ENCODE data around the gene HOPX.
"Not testable (repeated sequence)": the region's sequence is repeated elsewhere in the genome, so short reads cannot be mapped to it uniquely, and the experiment has no call there.

The HOPX gene

GRCh38 chr4:56654238-56654632, 26.9 kb downstream of the HOPX start:
- DNase-seq (ENCODE audit: low spot score): no peak

DNA sequence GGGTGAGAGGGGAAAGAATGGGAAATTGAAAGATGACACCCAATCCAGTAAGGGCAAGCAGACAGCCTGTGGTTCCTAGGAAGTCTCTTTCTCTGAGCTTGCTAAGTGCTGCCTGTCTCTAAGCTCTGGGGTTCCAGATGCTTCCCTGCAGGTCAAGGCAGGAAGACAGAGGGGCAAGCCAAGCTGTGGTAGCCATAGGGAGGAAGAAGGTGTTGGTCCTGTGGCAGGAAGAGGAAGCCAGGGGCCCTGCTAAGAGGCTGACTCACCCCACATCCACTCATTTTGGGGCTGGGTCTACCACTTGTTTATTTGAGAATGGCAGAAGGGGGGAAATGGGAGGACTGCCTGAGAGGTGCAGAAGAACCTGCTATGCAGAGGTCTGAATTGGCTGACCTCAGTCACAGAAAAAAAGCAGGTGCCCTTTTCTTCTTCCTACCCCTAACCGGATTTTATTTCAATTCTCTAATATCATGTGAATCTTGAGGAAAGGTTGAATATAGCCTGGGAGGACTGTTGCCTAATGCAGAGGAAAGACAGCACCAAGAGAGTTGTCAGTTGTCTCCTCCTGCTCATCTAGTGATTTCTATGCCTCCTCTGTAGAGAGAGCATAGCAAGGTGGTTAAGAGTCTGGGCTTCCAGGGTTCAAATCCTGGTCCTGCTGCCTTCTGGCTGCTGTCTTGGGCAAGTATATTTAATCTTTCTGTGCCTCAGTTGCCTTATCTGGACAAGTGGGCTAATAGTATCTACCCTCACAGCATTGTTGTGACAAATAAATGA, 27.4 kb downstream of the HOPX start:
- DNase-seq (ENCODE audit: low spot score): no peak

DNA sequence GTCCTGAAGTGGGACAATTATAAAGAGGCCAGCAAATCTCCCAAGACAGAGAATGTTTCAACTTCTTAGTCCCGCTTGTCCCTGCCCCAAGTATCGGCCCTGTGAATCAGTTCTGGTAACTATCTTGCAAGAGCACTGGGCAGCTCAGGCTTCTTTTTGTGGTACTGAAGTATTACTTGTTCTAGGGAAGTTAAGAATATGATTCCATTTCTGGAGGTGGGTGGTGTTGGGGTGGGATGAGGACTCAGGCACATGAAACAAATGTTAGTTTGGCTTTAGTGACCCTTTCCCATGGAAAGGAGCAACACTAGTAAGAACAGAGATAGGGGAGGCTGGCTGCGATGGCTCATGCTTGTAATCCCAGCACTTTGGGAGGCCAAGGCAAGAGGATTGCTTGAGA, 28.9 kb downstream of the HOPX start:
- DNase-seq (ENCODE audit: low spot score): no peak

- no peak for DNase-seq (ENCODE audit: low spot score)
Observed at GRCh38 chr4:56651056-56651350, 30.1 kb downstream of the HOPX start.

- no peak for DNase-seq (ENCODE audit: low spot score)
Observed at GRCh38 chr4:56650262-56651055, 30.6 kb downstream of the HOPX start.

DNA sequence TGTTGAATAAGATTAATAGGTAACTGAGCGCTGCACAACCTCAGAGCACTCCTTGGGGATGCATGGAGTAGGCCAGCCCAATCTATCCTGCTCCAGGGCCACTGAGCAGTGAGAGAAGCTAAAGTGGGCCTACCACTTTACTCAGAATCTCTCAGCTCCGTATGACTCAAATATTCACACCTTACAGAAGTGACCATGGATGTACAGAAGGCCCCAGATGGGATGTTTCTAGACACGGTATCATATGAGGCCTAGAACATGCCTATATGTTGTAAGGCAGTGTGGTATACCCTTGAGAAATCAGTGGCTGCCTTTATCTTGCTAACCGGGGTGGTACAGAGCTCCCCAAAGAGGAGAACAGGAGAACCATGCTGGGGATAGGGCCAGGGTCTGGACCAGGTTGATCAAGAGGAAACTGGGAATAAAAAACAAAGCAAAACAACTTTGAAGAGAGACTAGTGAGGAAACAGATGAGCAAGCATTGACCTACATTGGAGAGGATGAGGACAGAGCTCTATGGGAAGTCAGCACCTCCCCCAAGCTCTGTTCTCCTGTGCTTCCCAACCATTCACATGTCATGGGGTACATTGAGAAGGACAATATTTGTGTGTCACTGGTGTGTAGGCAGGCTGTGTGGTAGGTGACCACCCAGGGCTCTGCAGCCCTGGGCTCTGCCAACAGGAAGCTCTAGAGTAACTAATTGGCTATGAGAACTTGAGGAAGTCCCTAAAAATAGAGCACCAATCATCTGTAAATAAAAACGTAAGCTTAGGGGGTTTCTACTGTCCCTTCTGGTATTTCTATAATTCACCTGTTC, 31.4 kb downstream of the HOPX start:
- DNase-seq (ENCODE audit: low spot score): peak; percentile 33

GRCh38 chr4:56648824-56649151, 32.3 kb downstream of the HOPX start:
- DNase-seq (ENCODE audit: low spot score): no peak

- no peak for DNase-seq (ENCODE audit: low spot score)
Observed at GRCh38 chr4:56648021-56648823, 32.9 kb downstream of the HOPX start.

DNA sequence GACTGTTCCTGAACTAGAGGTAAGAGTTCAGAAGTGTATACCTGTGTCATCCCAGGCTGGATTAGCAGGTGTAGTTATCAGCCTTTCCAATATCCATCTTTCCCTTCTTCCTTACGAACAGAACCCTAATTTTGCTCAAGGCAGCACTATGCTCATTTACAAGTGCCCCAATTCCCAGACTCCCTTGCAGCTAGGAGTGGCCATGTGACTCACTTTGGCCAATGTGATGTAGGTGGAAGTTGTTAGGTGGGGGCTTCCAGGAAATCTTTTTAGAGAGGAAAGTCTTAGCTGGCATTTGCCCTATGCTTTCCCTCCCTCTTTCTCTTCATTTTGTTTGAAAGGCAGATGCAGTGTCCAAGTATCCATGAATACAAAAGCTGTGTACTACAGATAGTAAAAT, 34.8 kb downstream of the HOPX start:
- no peak for DNase-seq (ENCODE audit: low spot score)

DNA sequence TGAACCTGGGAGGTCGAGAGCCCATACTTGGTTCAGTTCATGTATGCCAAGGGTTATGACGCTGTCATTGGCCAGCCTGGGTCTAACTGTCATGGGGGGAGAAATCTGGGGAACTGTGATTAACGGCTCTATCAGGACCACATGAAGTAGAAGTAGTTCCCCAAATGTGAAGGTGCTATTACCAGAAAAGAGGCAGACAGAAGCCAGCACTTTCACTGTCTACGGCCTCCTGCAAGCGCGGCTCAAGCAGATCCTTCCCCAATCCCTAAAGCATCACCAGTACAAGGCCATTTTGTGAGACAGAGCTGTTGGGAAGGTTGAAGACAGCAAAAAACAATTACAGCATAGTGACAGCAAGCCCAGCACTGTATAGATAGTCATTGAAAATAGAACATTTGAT, 37.5 kb downstream of the HOPX start:
- no peak for DNase-seq (ENCODE audit: low spot score)

GRCh38 chr4:56641494-56642051, 39.5 kb downstream of the HOPX start:
- DNase-seq (ENCODE audit: low spot score): no peak

DNA sequence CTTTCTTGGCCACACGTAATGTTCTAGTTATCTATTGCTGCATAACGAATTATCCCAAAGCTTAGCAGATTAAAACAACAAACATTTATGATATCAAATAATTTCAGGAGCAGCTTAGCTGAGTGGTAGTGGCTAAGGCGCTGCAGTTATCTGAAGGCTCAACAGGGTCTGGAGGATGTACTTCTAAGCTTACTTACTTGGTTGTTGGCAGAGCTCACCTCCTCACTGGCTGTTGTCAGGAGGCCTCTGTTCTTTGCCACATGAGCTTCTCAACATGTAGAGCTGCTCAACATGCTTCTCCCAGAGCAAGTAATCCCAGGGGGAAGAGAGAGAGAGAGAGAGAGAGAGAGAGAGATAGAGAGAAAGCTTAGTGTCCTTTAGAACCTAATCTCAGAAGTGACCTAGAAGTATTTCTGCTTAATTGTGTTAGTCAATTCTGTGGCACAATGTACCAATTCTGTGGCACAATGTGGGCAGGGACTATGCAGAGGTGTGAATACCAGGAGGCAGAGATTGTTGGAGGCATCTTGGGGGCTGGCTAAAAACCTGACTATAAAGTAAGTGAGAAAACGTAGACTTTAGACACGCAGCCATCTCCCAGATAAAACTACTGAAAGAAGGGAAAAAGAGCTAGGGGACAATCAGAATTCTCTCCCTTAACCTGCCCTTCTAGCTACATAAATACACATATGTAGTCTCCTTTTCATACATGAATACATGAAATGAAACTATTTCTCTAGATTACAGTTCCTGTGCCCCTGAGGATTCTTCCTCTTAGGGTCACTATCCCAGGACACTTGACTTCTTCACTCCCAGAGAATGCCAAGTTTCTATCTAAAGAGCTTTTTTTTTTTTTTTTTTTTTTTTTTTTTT, 40.2 kb downstream of the HOPX start:
- no peak for DNase-seq (ENCODE audit: low spot score)

- no peak for DNase-seq (ENCODE audit: low spot score)
Observed at GRCh38 chr4:56637791-56638190, 43.3 kb downstream of the HOPX start.

DNA sequence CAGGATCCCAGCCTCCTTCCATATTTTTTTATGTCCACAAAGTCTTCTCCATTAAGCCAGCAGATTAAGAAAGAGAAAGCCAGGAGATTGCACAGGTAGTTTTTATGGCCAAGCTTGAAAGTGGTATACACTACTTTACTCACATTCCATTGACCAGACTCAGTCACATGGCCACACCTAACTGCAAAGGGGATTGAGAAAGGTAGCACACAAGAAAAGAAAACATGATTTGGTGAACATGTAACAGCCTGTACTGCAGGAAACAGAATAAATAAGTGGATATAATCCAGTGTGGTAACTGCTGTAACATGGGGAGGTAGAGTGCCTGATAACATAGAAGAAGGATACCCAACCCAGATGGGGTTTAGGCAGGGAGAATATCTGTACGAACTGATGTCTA, 43.9 kb downstream of the HOPX start:
- DNase-seq (ENCODE audit: low spot score): no peak

DNA sequence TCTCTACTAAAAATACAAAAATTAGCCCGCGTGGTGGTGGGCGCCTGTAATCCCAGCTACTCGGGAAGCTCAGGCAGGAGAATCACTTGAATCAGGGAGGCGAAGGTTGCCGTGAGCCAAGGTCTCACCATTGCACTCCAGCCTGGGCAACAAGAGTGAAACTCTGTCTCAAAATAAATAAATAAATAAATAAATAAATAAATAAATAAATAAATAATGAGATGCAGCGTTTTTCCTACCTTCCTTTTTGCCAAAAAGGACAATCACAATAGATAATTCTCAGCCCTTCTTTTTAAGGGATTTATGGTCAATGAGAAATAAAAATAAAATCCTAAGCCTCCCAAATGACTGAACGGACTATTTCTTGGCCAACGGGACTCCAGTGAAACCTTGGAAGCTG, 46.1 kb downstream of the HOPX start:
- not testable (repeated sequence) for DNase-seq (ENCODE audit: low spot score)

DNA sequence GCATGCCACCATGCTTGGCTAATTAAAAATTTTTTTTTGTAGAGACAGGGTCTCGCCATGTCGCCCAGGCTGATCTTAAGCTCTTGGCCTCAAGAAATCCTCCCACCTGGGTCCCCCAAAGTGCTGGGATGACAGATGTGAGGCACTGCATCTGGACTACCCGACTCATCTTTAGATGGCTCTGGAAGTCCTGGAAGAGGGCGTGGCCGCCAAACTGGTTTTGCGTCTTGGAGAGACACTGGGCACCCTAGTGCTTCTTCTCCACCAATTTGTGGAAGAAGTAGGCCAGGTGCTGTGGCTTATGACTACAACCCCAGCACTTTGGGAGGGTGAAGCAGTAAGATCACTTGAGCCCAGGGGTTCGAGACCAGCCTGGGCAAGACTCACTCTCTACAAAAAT, 47.6 kb downstream of the HOPX start:
- no peak for DNase-seq (ENCODE audit: low spot score)

GRCh38 chr4:56630876-56631666, 50.0 kb downstream of the HOPX start:
- DNase-seq (ENCODE audit: low spot score): no peak

DNA sequence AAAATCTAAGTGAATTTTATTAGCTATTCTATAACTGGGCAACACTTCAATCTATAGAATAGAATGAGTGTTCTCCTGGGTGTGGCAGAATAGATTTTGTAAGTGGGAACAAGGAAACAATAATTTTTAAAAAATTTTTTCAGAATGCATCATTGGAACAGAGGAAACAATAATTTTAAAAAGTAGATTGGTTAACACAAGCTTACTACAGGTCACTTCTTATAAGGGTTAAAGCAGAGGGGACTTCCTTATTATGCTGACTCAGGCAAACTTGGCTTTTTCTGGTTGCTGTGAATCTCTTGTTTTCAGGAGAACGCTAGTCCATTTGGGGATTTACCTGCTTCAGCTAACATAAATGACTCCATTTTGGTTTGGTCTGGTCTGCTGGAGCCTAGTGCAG, 52.5 kb downstream of the HOPX start:
- no peak for DNase-seq (ENCODE audit: low spot score)

DNA sequence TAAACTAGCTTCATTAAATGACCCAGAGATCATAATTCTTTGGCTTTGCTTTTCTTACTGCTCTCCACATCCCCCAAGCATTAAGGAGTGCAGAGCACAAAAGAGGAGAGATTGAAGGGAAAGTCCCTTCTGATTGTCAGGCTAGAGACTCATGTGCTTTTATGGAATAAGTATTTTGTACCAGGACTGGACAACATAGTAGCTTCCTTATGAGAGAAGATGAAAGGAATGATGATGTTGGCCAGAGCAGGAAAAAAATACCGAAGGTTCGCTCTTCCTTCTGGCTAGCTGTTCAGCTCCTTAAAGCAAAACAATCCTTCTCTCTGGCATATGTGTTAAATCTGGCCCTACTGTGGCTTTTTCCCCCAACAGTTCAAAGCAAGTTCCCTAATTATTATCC, 53.1 kb downstream of the HOPX start:
- no peak for DNase-seq (ENCODE audit: low spot score)

GRCh38 chr4:56627375-56627774, 53.7 kb downstream of the HOPX start:
- no peak for DNase-seq (ENCODE audit: low spot score)
